ENCODE measurements around the gene MAL. TPM values are rescaled to one million over a fixed set of nuclear protein-coding genes. Genes with fewer than 3 reads are reported as not detected.
A peak's percentile ranks its signal among the peaks of the same experiment; 100 is the strongest.

MAL gene
- total and polyA plus RNA-seq, 2 experiments from 2014 or later, result 0.24 to 0.31 TPM

- ATAC-seq (no peak), DNase-seq (ENCODE audit: low spot score) (no peak)
- H3K27me3 ChIP-seq (ENCODE audit: insufficient read depth), result no peaks in the 10 kb centered on the region
- H3K27me3 Mint-ChIP-seq (ENCODE audit: insufficient read depth, low read depth, poor library complexity), result peaks cover 8% of the 10 kb centered on the region
- no peaks in the 10 kb centered on the region for H3K9me2 ChIP-seq (ENCODE audit: insufficient read depth)
- H3K4me3 Mint-ChIP-seq, result no peak overlapping the region
- no peak overlapping the region for H3K27ac Mint-ChIP-seq
- H4K20me1 ChIP-seq (replicated peaks; ENCODE audit: insufficient read depth), result no peaks in the 10 kb centered on the region
- H3K4me3 ChIP-seq, result no peak overlapping the region
- TF ChIP-seq POLR2AphosphoS5 (IDR thresholded peaks at IDR 0.05; ENCODE audit: low read depth) (no peak), EZH2phosphoT487 (IDR thresholded peaks at IDR 0.05; ENCODE audit: unreplicated experiment) (no peak), CTCF (conservative IDR thresholded peaks at IDR 0.05; ENCODE audit: low read depth in 2 of 2) (no peak), ZNF462 (CRISPR knock-in tag; IDR thresholded peaks at IDR 0.05) (no peak), ZNF331 (CRISPR knock-in tag; IDR thresholded peaks at IDR 0.05; ENCODE audit: low read depth) (no peak), JUNB (IDR thresholded peaks at IDR 0.05; ENCODE audit: unreplicated experiment) (no peak), NANOG (IDR thresholded peaks at IDR 0.05; ENCODE audit: borderline replicate concordance) (no peak), EZH2 (IDR thresholded peaks at IDR 0.05; ENCODE audit: low read depth, unreplicated experiment) (no peak), ETS1 (IDR thresholded peaks at IDR 0.05) (no peak), ZNF114 (CRISPR knock-in tag; IDR thresholded peaks at IDR 0.05) (no peak), CREB1 (CRISPR knock-in tag; IDR thresholded peaks at IDR 0.05; ENCODE audit: low read depth) (no peak), STAT1 (IDR thresholded peaks at IDR 0.05; ENCODE audit: unreplicated experiment) (no peak), REST (IDR thresholded peaks at IDR 0.05; ENCODE audit: unreplicated experiment) (no peak)
- H3K4me2 ChIP-seq, result no peak overlapping the region
- H3K36me3 ChIP-seq (ENCODE audit: insufficient read depth), result no peaks in the 10 kb centered on the region
- no peaks in the 10 kb centered on the region for H3K9me3 Mint-ChIP-seq
- H3K36me3 Mint-ChIP-seq (ENCODE audit: low read depth), result no peaks in the 10 kb centered on the region
- no peaks in the 10 kb centered on the region for H3K79me2 ChIP-seq (replicated peaks; ENCODE audit: insufficient read depth)
- H3K27ac ChIP-seq (ENCODE audit: low read depth), result no peak overlapping the region
- H2AFZ ChIP-seq, result peak overlapping the region; percentile 28; the same call in 1 of the 2 replicates
- H3F3A ChIP-seq (replicated peaks; ENCODE audit: low read depth), result no peaks in the 10 kb centered on the region
- peaks cover 25% of the 10 kb centered on the region for H3K4me1 Mint-ChIP-seq
- H3K4me1 ChIP-seq (ENCODE audit: insufficient read depth), result no peaks in the 10 kb centered on the region
Measured at GRCh38 chr2:95010718-95011117, 14.8 kb upstream of the MAL start.
